SH-SY5Y (cell line): ENCODE results near the gene ECE1.

Experiments
- GATA2 ChIP-seq: IDR thresholded peaks from 2 replicates; pipeline ENCODE4 v1.6.1; 2011; ENCODE audit warnings: mild to moderate bottlenecking, low read depth, low read length
- GATA3 ChIP-seq: IDR thresholded peaks from 2 replicates; pipeline ENCODE4 v1.6.1; 2011; ENCODE audit warnings: low read depth, mild to moderate bottlenecking, low read length, moderate library complexity

DNA sequence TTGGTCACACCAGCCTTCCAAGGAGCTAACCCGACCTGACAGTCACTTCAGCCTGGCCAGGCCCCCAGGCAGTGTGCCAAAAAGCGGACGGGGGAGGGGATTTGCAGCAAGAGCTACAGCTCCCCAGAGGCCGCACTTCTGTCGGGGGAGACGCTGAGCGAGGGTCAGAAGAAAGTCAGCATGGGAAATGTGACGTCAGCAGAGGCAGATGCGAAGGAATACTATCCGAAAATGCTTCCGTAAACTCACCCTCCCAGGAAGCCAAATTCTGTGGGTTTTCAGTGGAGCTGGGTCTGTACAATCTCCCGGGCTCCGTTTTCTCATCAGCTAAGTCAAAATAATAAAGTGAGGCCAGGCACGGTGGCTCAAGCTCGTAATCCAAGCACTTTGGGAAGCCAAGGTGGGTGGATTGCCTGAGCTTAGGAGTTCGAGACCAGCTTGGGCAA lies 28.5 kb upstream of the ECE1 start:
- TF ChIP-seq GATA2 (no peak), GATA3 (no peak)
